Lung (tissue), 12 donors: Measurements from ENCODE around the gene SEMA4D. TPM values are rescaled to one million over a fixed set of nuclear protein-coding genes. Genes with fewer than 3 reads are reported as not detected.
A peak's percentile ranks its signal among the peaks of the same experiment; 100 is the strongest.

Experiments used
- ATAC-seq: fragments of 200-7000 bp; cut with Tn5 transposase; one replicate; pipeline ENCODE4 v1.9.1; 2020; ENCODE audit warnings: moderate number of reproducible peaks; ENCODE audit not compliant: insufficient read depth, low FRiP score
- DNase-seq, 3 donors: peaks; one replicate each; pipeline ENCODE4 v3.0.0-alpha.2; 2013 to 2017
- H3K27ac ChIP-seq, 2 donors: one replicate each; pipeline ENCODE4 v1.5.1; 2013; ENCODE audit warnings: mild to moderate bottlenecking in 2 of 2, moderate library complexity in 2 of 2, control low read depth in 1 of 2, inconsistent platforms in 1 of 2, low read depth in 1 of 2, low read length in 1 of 2
- H3K27me3 ChIP-seq, 3 donors: one replicate each; pipeline ENCODE4 v1.5.1; 2013; ENCODE audit warnings: low read length in 2 of 3; ENCODE audit not compliant: control insufficient read depth in 3 of 3, insufficient read depth in 3 of 3
- H3K36me3 ChIP-seq, 4 donors: one replicate each; pipeline ENCODE4 v1.5.1; 2013; ENCODE audit warnings: low read length in 4 of 4, mild to moderate bottlenecking in 1 of 4, moderate library complexity in 1 of 4; ENCODE audit not compliant: control insufficient read depth in 4 of 4, insufficient read depth in 4 of 4
- H3K4me1 ChIP-seq, 5 donors: one replicate each; pipeline ENCODE4 v1.5.1; 2013; ENCODE audit warnings: low read length in 5 of 5, mild to moderate bottlenecking in 2 of 5, moderate library complexity in 1 of 5; ENCODE audit not compliant: control insufficient read depth in 5 of 5, insufficient read depth in 5 of 5
- H3K4me3 ChIP-seq: one replicate; pipeline ENCODE4 v1.5.1; 2013; ENCODE audit warnings: mild to moderate bottlenecking, control low read depth, moderate library complexity
- H3K9ac ChIP-seq, 2 donors: one replicate each; pipeline ENCODE4 v1.5.1; 2013; ENCODE audit warnings: low read length in 2 of 2, control low read depth in 1 of 2; ENCODE audit not compliant: insufficient read depth in 1 of 2
- H3K9me3 ChIP-seq, 4 donors: one replicate each; pipeline ENCODE4 v1.5.1; 2013; ENCODE audit warnings: low read length in 3 of 4, mild to moderate bottlenecking in 1 of 4, moderate library complexity in 1 of 4; ENCODE audit not compliant: control insufficient read depth in 4 of 4, insufficient read depth in 3 of 4
- CTCF ChIP-seq: IDR thresholded peaks from 2 replicates; pipeline ENCODE4 v1.5.1; 2012; ENCODE audit warnings: mild to moderate bottlenecking; ENCODE audit errors: control extremely low read depth, extremely low read depth
- WGBS, 2 donors: extraction: QIAGEN DNeasy Blood & Tissue Kit; methylation state at CpG; one replicate each; pipeline ENCODE4 v1.1.7; 2013; 5-methylcytosine and 5-hydroxymethylcytosine counted together
- polyA plus RNA-seq, 2 donors: library from polyadenylated mRNA; stranded (reverse); fragments of 200-250 nt; gene quantifications; one replicate each; pipeline ENCODE4 v1.2.1, GENCODE V29; 2013
- total RNA-seq, 2 donors: library from RNA; depleted of rRNA in 1 of 2; stranded (reverse); fragments of >200 nt in 1 of 2; gene quantifications; one replicate each; pipeline ENCODE4 v1.2.1, GENCODE V29; 2014 to 2021
- donor health status: control.
- donor health status: control.
- donor health status: Bipolar disorder and iron deficiency.
- donor health status: healthy.
- donor health status: DM: yes; HTN: yes; CAD: no.

SEMA4D gene
- total and polyA plus RNA-seq, 4 donors, result 6.7 to 61.5 (median 29.0) TPM

GRCh38 chr9:89410022-89410421 lies 87.9 kb downstream of the SEMA4D start:
- WGBS, 2 donors, result 81 to 87% methylated on average over 8 of the region's 8 CpGs
- Histone ChIP-seq H3K4me3 (no peak overlapping the region), H3K9me3 (peaks cover 0 to 6% (median 3%) of the 10 kb centered on the region in 4 donors), H3K36me3 (peaks cover 0 to 3% (median 0%) of the 10 kb centered on the region in 4 donors), H3K4me1 (peaks cover 0 to 13% (median 4%) of the 10 kb centered on the region in 5 donors), H3K27me3 (no peaks in the 10 kb centered on the region), H3K9ac (no peak overlapping the region), H3K27ac (no peak overlapping the region)
- DNase-seq (no peak), ATAC-seq (no peak)
- TF ChIP-seq CTCF, result no peak

DNA sequence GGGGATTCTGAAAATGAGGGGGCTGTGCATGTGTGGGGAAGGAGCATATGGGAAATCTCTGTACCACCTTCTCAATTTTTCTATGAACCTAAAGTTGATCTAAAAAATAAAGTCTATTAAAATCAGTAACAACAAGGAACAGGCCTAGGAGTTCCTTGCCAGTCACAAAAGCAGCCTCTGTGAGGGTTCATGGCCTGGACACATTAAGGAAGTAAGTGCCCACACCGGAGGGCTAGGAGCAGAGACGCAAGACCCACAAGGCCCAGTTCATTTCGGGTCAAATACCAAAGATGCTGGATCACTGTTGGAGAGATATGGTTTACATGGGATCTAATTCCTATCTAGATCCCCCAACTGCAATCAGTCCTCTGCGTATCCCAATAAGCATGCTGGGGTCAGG lies 88.4 kb downstream of the SEMA4D start:
- Histone ChIP-seq H3K9me3 (peaks cover 0 to 6% (median 3%) of the 10 kb centered on the region in 4 donors), H3K27me3 (no peaks in the 10 kb centered on the region), H3K36me3 (peaks cover 0 to 3% (median 0%) of the 10 kb centered on the region in 4 donors), H3K27ac (no peak overlapping the region), H3K4me3 (no peak overlapping the region), H3K9ac (no peak overlapping the region), H3K4me1 (peaks cover 0 to 13% (median 4%) of the 10 kb centered on the region in 5 donors)
- no peak for DNase-seq
- WGBS, 2 donors, result 56 to 79% methylated on average over 4 of the region's 4 CpGs
- TF ChIP-seq CTCF, result no peak
- ATAC-seq, result no peak

DNA sequence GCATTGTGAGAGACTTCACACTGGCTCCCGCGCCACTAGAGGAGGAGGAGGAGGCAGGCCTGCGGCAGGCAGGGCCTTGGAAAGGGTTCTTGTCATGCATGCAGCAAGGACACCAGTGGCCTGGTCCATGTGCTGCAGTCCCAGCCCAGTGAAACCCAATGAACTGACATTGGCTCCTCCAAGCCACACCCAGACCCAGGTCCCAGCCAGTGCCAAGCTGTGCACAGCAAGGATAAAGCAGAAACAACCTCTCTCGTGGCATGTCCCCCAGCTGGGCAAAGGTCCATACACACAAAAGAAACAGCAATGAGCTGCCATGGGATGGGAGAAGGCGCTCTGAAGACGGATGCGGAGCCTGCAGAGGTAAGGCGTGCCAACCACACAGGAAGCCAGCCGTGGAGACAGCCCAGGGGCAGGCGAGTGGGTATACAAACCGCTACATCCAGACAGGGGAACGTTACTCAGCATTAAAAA lies 89.2 kb downstream of the SEMA4D start:
- Histone ChIP-seq H3K4me3 (no peak overlapping the region), H3K9ac (no peak overlapping the region), H3K36me3 (peaks cover 0 to 4% (median 0%) of the 10 kb centered on the region in 4 donors), H3K9me3 (peaks cover 0 to 6% (median 3%) of the 10 kb centered on the region in 4 donors), H3K4me1 (peaks cover 0 to 13% (median 0%) of the 10 kb centered on the region in 5 donors), H3K27ac (no peak overlapping the region), H3K27me3 (no peaks in the 10 kb centered on the region)
- TF ChIP-seq CTCF, result no peak
- 28 to 64% methylated on average over 12 of the region's 12 CpGs for WGBS, 2 donors
- DNase-seq, result no peak
- ATAC-seq, result no peak

GRCh38 chr9:89407070-89407469 lies 90.8 kb downstream of the SEMA4D start:
- no peak overlapping the region for H3K4me3 ChIP-seq
- WGBS, 2 donors, result 49 to 64% methylated on average over 2 of the region's 2 CpGs
- DNase-seq (peak in 2 of 3 donors; percentile 19 to 25), ATAC-seq (no peak)
- no peaks in the 10 kb centered on the region for H3K27me3 ChIP-seq
- H3K9ac ChIP-seq, result no peak overlapping the region
- no peak overlapping the region for H3K27ac ChIP-seq
- peaks cover 0 to 13% (median 0%) of the 10 kb centered on the region in 5 donors for H3K4me1 ChIP-seq
- H3K36me3 ChIP-seq, result peaks cover 0 to 8% (median 0%) of the 10 kb centered on the region in 4 donors
- TF ChIP-seq CTCF, result no peak
- H3K9me3 ChIP-seq, result peaks cover 0 to 6% (median 2%) of the 10 kb centered on the region in 4 donors
